Panc1 (cell line): Measurements from ENCODE around the gene IFI27L2. TPM values are rescaled to one million over a fixed set of nuclear protein-coding genes. Genes with fewer than 3 reads are reported as not detected.

Source experiments
- ATAC-seq: fragments of 200-7000 bp; cut with Tn5 transposase; 2 replicates; pipeline ENCODE4 v1.9.1; 2020; ENCODE audit warnings: mild to moderate bottlenecking, moderate library complexity
- BruUV-seq: library from RNA; stranded (reverse); fragments of 400-500 nt; replicated peaks from 2 replicates; lab custom pipeline; 2021; lab: Mats Ljungman, UMichigan
- CTCF ChIA-PET: fragments of 300-600 bp; sonication (Branson Sonifier 250); formaldehyde crosslinking; loops from one replicate; lab custom pipeline; 2022; ENCODE audit warnings: antibody characterized with exemption; lab: Charles Lee
- POLR2A ChIA-PET: fragments of 300-600 bp; sonication (Branson Sonifier 250); formaldehyde crosslinking; loops from one replicate; lab custom pipeline; 2022; ENCODE audit warnings: antibody characterized with exemption; lab: Charles Lee
- DNase-seq: peaks from one replicate; pipeline ENCODE4 v3.0.0-alpha.2; 2010; ENCODE audit warnings: low read depth, low spot score
- H3K27ac ChIP-seq: 2 replicates; pipeline ENCODE4 v1.5.1; 2011; ENCODE audit warnings: mild to moderate bottlenecking, low read length, inconsistent platforms
- H3K27me3 ChIP-seq: fragments of 200-500 bp; sonication (Bioruptor generic); 2 replicates; pipeline ENCODE4 v1.6.0; 2014; ENCODE audit warnings: low read length, inconsistent platforms; ENCODE audit not compliant: control insufficient read depth, insufficient read depth
- H3K36me3 ChIP-seq: fragments of 200-500 bp; sonication (Bioruptor generic); 2 replicates; pipeline ENCODE4 v1.5.1; 2014; ENCODE audit warnings: inconsistent platforms, mild to moderate bottlenecking, low read length, moderate library complexity; ENCODE audit not compliant: control insufficient read depth, insufficient read depth
- H3K4me1 ChIP-seq: 2 replicates; pipeline ENCODE4 v1.5.1; 2011; ENCODE audit warnings: inconsistent platforms, mild to moderate bottlenecking, low read length, moderate library complexity; ENCODE audit not compliant: control insufficient read depth, insufficient read depth
- H3K4me3 ChIP-seq, 2 experiments: 2 replicates each; pipeline ENCODE4 v1.5.1; 2011 to 2012; ENCODE audit warnings: low read depth in 2 of 2, low read length in 2 of 2, mild to moderate bottlenecking in 2 of 2, inconsistent platforms in 1 of 2, moderate library complexity in 1 of 2
- H3K9me3 ChIP-seq: fragments of 200-500 bp; sonication (Bioruptor generic); 2 replicates; pipeline ENCODE4 v1.5.1; 2014; ENCODE audit warnings: low read depth, mild to moderate bottlenecking, inconsistent platforms, low read length, moderate library complexity; ENCODE audit not compliant: control insufficient read depth, insufficient read depth
- CTCF ChIP-seq: fragments of 450-650 bp; IDR thresholded peaks from 2 replicates; pipeline ENCODE4 v1.5.1; 2017; ENCODE audit warnings: mild to moderate bottlenecking
- POLR2AphosphoS5 ChIP-seq: IDR thresholded peaks from 2 replicates; pipeline ENCODE4 v1.6.1; 2012; ENCODE audit warnings: mild to moderate bottlenecking, low read depth, low read length, moderate library complexity
- REST ChIP-seq, 2 experiments: IDR thresholded peaks; 2 replicates each; pipeline ENCODE4 v1.6.1; 2011 to 2012; ENCODE audit warnings: low read depth in 2 of 2, control low read depth in 1 of 2, low read length in 1 of 2, mild to moderate bottlenecking in 1 of 2, moderate library complexity in 1 of 2; ENCODE audit not compliant: insufficient read depth in 1 of 2
- SIN3A ChIP-seq: IDR thresholded peaks from 2 replicates; pipeline ENCODE4 v1.6.1; 2012; ENCODE audit warnings: low read depth, mild to moderate bottlenecking, low read length, moderate library complexity, borderline replicate concordance; ENCODE audit not compliant: insufficient read depth
- TCF7L2 ChIP-seq: IDR thresholded peaks from 2 replicates; pipeline ENCODE4 v1.6.1; 2011; ENCODE audit warnings: mild to moderate bottlenecking, low read depth, low read length, inconsistent platforms
- in situ Hi-C: cut with HindIII; loops from 2 replicates; pipeline ENCODE4 v1.10.0; 2016; ENCODE audit warnings: low sequenced_read_pairs, low pct_unique_long_range_greater_than_20kb
- intact Hi-C: fragments of 100-400 bp; cut with micrococcal nuclease; formaldehyde crosslinking; loops from one replicate; pipeline ENCODE4 v1.10.0; 2022; ENCODE audit not compliant: unreplicated experiment
- total RNA-seq: library from RNA; stranded (reverse); gene quantifications from one replicate; pipeline ENCODE4 v1.2.1, GENCODE V29; 2021; ENCODE audit not compliant: unreplicated experiment

Gene IFI27L2
- total RNA-seq, 1 experiment from 2014 or later: 13.2 TPM

DNA sequence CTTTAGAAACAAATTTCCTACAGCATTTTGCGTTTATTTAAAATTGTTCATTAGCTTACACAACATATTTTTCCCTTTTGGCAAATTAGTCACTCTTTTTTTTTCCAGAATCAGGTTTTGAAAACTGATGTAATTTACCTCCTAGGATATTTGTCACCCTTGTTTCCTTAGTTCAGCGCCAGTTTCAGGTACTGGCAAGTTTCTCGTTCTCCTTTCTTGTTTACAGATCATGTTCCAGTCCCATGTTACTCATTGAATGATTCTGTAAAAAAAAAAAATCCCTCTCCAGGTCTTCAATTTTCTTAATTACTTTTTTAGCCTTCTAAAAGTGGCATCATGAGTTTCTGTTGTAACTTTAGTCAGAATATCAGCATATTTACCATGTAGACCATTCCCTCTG is 47.4 kb upstream of the IFI27L2 start:
- POLR2A ChIA-PET: no interaction called here
- Histone ChIP-seq H3K27ac (no peak overlapping the region), H3K36me3 (no peaks in the 10 kb centered on the region; the same call in 1 of the 2 replicates), H3K27me3 (peaks cover 4% of the 10 kb centered on the region; the same call in 1 of the 2 replicates), H3K4me1 (peaks cover 4% of the 10 kb centered on the region), H3K4me3 (no peak overlapping the region), H3K9me3 (no peaks in the 10 kb centered on the region)
- intact Hi-C loops: no loop called here
- no TSS peak for BruUV-seq
- CTCF ChIA-PET: no interaction called here
- TF ChIP-seq CTCF (no peak), POLR2AphosphoS5 (no peak), SIN3A (no peak), TCF7L2 (no peak), REST (IDR thresholded peaks at IDR 0.05; ENCODE audit: insufficient read depth in 1 of 2, low read depth in 2 of 2, low read length in 1 of 2) (no peak)
- no peak for DNase-seq
- no peak for ATAC-seq
- in situ Hi-C loops: no loop called here

DNA sequence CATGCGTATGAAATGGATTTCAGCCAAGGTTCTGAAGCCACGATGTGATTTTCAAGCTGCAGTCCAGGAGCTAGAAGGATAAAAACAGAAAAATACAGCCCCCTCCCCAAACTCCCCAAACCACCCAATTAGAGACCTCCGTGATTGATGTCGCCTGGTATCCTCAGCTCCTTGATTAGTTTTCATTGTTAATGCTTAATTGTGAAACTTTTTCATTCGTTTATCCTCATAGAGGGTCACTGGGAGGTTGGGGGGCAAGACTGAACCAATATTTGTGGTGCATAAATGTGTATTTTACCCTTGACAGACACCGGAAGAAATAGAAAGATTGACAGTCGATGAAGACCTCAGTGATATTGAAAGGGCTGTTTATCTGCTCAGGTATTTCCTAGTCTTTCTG is 46.3 kb upstream of the IFI27L2 start:
- Histone ChIP-seq H3K36me3 (no peaks in the 10 kb centered on the region; the same call in 1 of the 2 replicates), H3K27me3 (peaks cover 4% of the 10 kb centered on the region; the same call in 1 of the 2 replicates), H3K4me3 (peak overlapping the region in 1 of 2 experiments; percentile 37; a peak in 3 of 4 replicates), H3K9me3 (no peaks in the 10 kb centered on the region), H3K4me1 (peaks cover 4% of the 10 kb centered on the region), H3K27ac (no peak overlapping the region)
- intact Hi-C loops: no loop called here
- in situ Hi-C loops: no loop called here
- ATAC-seq (no peak), DNase-seq (no peak)
- POLR2A ChIA-PET: interaction anchor here (0.7 kb wide), 1 partner anchor 141 kb away, joined by 3 read pairs; no protein-coding TSS in a partner anchor
- no peak for TF ChIP-seq TCF7L2
- TF ChIP-seq POLR2AphosphoS5: no peak
- TF ChIP-seq SIN3A: no peak
- no peak for TF ChIP-seq CTCF
- TF ChIP-seq REST (IDR thresholded peaks at IDR 0.05; ENCODE audit: insufficient read depth in 1 of 2, low read depth in 2 of 2, low read length in 1 of 2): no peak
- CTCF ChIA-PET: no interaction called here
- BruUV-seq: no TSS peak
